ENCODE results near the gene ARHGAP24. TPM values are rescaled to one million over a fixed set of nuclear protein-coding genes. Genes with fewer than 3 reads are reported as not detected.

The ARHGAP24 gene
- polyA plus RNA-seq, 2 of the 4 experiments (the other 2 are of a cell fraction), result 1.7 to 12.1 TPM

DNA sequence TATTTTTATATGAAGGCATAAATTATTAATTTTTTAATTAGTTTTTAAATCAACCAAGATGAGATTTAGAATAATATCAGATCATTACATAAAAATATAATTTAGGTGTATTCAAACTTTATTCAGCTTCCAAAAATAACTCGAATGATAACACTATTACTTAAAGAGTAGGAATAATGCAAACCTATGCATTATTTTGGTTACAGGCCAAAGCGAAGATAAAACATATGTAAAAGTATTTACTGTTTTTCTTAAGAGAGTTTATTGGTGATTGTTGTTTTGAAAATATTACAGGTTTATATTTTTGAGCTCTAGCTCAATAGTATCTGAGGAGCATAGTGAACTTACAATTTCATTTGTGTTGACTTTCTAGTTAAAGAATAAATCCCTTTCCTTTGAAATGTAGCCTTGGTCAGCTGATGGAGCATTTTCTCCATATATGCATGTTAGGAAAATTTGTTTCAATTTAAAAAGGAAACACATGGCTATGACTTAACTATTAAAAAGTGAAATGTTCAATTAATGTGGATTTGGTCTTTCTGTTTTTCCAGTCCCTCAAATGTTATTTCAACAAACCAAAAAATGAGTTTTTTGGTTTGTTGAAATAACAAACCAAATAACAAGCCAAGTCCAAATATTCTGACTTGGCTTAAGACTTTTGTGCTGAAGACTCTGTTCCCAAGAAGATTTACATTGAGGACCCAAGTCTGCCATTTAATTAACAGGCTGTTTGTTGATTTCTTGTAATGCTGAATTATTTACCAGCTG, 346.9 kb downstream of the ARHGAP24 start:
- WGBS (ENCODE audit: missing lambda C conversion rate), result 96% methylated on average over 2 of the region's 2 CpGs
- H3K4me3 ChIP-seq, result no peak overlapping the region
- H3K4me2 ChIP-seq, result no peak overlapping the region
- TF ChIP-seq, protein P1, sequence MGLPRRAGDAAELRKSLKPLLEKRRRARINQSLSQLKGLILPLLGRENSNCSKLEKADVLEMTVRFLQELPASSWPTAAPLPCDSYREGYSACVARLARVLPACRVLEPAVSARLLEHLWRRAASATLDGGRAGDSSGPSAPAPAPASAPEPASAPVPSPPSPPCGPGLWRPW (IDR thresholded peaks at IDR 0.05), result no peak
- TF ChIP-seq CEBPB (IDR thresholded peaks at IDR 0.05), result no peak
- ChIA-PET CTCF (no interaction called here), POLR2A (no interaction called here)
- no peak overlapping the region for H3K27ac ChIP-seq
- peaks cover 32% of the 10 kb centered on the region for H3K4me1 ChIP-seq
- H3K9me3 ChIP-seq, result no peaks in the 10 kb centered on the region; the same call in 2 of the 3 replicates
- DNase-seq (ENCODE audit: low read depth in 1 of 2, low spot score in 1 of 2) (no peak), ATAC-seq (no peak), FAIRE-seq (no peak)

DNA sequence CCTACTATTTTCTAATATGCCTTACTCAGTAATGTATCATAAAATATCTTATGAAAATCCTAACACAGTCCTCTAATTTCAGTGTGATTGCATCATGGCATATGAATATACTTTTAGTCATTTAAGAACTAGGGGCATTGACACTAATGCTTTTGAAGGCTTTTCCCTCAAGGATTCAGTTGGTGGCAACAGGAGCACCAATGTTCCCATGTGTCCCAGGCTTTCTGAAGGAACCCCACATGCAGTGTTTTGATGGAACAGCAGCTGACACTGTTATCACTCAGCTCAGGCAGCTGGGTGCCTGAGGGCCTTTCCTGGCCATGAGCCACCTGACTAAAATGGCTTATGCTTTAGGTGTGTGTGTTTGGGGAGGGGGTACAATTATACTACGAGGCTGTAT, 348.3 kb downstream of the ARHGAP24 start:
- Histone ChIP-seq H3K27ac (peak overlapping the region; percentile 53 to 72; a peak in 5 of 6 replicates), H3K9me3 (no peaks in the 10 kb centered on the region; the same call in 2 of the 3 replicates), H3K4me1 (peaks cover 38% of the 10 kb centered on the region), H3K4me3 (no peak overlapping the region), H3K4me2 (peak overlapping the region; percentile 49; the same call in 2 of the 3 replicates)
- DNase-seq (ENCODE audit: low read depth in 1 of 2, low spot score in 1 of 2) (no peak), ATAC-seq (no peak), FAIRE-seq (no peak)
- ChIA-PET CTCF (interaction anchor here (1.5 to 2.3 kb wide), 2 partner anchors 26 to 146 kb away, joined by 6 to 7 read pairs; no protein-coding TSS in a partner anchor), POLR2A (no interaction called here)
- TF ChIP-seq NR3C1 (IDR thresholded peaks at IDR 0.05) (no peak), JUN (IDR thresholded peaks at IDR 0.05) (no peak), EHF (CRISPR knock-in tag; IDR thresholded peaks at IDR 0.05) (no peak), HDAC2 (IDR thresholded peaks at IDR 0.05) (no peak), BHLHE40 (IDR thresholded peaks at IDR 0.05; ENCODE audit: low read depth, low read length) (no peak), POLR2AphosphoS2 (conservative IDR thresholded peaks at IDR 0.05; ENCODE audit: low read length) (no peak), FOSL2 (IDR thresholded peaks at IDR 0.05) (no peak), FOSL2 (CRISPR knock-in tag; IDR thresholded peaks at IDR 0.05) (no peak)
- TF ChIP-seq, protein P2, sequence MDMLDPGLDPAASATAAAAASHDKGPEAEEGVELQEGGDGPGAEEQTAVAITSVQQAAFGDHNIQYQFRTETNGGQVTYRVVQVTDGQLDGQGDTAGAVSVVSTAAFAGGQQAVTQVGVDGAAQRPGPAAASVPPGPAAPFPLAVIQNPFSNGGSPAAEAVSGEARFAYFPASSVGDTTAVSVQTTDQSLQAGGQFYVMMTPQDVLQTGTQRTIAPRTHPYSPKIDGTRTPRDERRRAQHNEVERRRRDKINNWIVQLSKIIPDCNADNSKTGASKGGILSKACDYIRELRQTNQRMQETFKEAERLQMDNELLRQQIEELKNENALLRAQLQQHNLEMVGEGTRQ (IDR thresholded peaks at IDR 0.05), result no peak
- TF ChIP-seq, protein P3, sequence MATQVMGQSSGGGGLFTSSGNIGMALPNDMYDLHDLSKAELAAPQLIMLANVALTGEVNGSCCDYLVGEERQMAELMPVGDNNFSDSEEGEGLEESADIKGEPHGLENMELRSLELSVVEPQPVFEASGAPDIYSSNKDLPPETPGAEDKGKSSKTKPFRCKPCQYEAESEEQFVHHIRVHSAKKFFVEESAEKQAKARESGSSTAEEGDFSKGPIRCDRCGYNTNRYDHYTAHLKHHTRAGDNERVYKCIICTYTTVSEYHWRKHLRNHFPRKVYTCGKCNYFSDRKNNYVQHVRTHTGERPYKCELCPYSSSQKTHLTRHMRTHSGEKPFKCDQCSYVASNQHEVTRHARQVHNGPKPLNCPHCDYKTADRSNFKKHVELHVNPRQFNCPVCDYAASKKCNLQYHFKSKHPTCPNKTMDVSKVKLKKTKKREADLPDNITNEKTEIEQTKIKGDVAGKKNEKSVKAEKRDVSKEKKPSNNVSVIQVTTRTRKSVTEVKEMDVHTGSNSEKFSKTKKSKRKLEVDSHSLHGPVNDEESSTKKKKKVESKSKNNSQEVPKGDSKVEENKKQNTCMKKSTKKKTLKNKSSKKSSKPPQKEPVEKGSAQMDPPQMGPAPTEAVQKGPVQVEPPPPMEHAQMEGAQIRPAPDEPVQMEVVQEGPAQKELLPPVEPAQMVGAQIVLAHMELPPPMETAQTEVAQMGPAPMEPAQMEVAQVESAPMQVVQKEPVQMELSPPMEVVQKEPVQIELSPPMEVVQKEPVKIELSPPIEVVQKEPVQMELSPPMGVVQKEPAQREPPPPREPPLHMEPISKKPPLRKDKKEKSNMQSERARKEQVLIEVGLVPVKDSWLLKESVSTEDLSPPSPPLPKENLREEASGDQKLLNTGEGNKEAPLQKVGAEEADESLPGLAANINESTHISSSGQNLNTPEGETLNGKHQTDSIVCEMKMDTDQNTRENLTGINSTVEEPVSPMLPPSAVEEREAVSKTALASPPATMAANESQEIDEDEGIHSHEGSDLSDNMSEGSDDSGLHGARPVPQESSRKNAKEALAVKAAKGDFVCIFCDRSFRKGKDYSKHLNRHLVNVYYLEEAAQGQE (IDR thresholded peaks at IDR 0.05), result no peak
- WGBS (ENCODE audit: missing lambda C conversion rate), result 24% methylated on average over 1 of the region's 1 CpG

DNA sequence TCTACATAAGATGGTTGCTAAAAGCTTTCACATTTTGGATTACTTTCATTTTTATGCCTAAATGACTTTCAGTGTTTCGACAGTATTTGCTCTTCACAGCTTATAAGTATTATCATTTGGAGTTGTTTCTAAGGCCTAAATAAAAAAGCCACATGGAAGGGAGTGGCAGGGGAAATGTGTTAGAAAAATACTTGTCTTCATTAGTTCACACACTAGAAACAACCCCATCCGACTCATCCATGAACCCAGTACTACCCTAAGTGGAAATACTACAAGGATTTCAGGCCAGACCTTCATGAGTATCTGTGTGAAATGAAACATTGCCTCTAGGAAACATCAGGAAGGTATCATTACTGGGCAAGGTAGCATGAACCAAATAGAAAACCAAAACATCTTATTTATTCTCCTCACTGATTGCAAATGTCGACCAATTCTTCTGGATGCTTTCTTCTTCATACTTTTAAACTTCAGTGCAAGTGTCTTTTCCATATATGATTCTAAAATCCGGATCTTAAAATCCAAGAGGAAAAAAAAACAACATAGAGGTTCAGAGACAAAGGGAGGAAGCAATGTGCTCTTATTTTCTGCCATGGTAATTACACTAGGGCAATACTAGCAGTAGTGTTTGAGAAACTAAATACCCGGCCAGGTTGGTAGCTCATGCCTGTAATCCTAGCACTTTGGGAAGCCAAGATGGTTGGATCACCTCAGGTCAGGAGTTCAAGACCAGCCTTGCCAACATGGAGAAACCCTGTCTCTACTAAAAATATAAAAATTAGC, 349.4 kb downstream of the ARHGAP24 start:
- 82% methylated on average over 5 of the region's 5 CpGs for WGBS (ENCODE audit: missing lambda C conversion rate)
- FAIRE-seq (no peak), ATAC-seq (no peak), DNase-seq (ENCODE audit: low read depth in 1 of 2, low spot score in 1 of 2) (no peak)
- Histone ChIP-seq H3K9me3 (no peaks in the 10 kb centered on the region; the same call in 2 of the 3 replicates), H3K4me1 (peaks cover 49% of the 10 kb centered on the region), H3K4me2 (peak overlapping the region; percentile 49; the same call in 2 of the 3 replicates), H3K4me3 (no peak overlapping the region), H3K27ac (peak overlapping the region; percentile 53 to 55; a peak in 3 of 6 replicates)
- POLR2A ChIA-PET, result no interaction called here
- CTCF ChIA-PET, result interaction anchor here (1.5 to 2.3 kb wide), 2 partner anchors 28 to 145 kb away, joined by 6 to 7 read pairs; no protein-coding TSS in a partner anchor
- TF ChIP-seq POLR2A (IDR thresholded peaks at IDR 0.05; ENCODE audit: low read length), result no peak
- no peak for TF ChIP-seq NR3C1 (IDR thresholded peaks at IDR 0.05)
- TF ChIP-seq, protein P3 (IDR thresholded peaks at IDR 0.05), result no peak
- TF ChIP-seq EHMT2 (IDR thresholded peaks at IDR 0.05; ENCODE audit: low read depth), result no peak
- no peak for TF ChIP-seq BHLHE40 (IDR thresholded peaks at IDR 0.05; ENCODE audit: low read depth, low read length)
- no peak for TF ChIP-seq TFCP2L1 (CRISPR knock-in tag; IDR thresholded peaks at IDR 0.05)
- TF ChIP-seq, protein P4, sequence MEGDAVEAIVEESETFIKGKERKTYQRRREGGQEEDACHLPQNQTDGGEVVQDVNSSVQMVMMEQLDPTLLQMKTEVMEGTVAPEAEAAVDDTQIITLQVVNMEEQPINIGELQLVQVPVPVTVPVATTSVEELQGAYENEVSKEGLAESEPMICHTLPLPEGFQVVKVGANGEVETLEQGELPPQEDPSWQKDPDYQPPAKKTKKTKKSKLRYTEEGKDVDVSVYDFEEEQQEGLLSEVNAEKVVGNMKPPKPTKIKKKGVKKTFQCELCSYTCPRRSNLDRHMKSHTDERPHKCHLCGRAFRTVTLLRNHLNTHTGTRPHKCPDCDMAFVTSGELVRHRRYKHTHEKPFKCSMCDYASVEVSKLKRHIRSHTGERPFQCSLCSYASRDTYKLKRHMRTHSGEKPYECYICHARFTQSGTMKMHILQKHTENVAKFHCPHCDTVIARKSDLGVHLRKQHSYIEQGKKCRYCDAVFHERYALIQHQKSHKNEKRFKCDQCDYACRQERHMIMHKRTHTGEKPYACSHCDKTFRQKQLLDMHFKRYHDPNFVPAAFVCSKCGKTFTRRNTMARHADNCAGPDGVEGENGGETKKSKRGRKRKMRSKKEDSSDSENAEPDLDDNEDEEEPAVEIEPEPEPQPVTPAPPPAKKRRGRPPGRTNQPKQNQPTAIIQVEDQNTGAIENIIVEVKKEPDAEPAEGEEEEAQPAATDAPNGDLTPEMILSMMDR (IDR thresholded peaks at IDR 0.05), result no peak
- TF ChIP-seq EHF (CRISPR knock-in tag; IDR thresholded peaks at IDR 0.05), result no peak
- TF ChIP-seq JUNB (IDR thresholded peaks at IDR 0.05), result no peak
- TF ChIP-seq NFE2L2 (conservative IDR thresholded peaks at IDR 0.05; ENCODE audit: low read length), result no peak
- TF ChIP-seq, protein P5, sequence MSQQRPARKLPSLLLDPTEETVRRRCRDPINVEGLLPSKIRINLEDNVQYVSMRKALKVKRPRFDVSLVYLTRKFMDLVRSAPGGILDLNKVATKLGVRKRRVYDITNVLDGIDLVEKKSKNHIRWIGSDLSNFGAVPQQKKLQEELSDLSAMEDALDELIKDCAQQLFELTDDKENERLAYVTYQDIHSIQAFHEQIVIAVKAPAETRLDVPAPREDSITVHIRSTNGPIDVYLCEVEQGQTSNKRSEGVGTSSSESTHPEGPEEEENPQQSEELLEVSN (IDR thresholded peaks at IDR 0.05; ENCODE audit: borderline replicate concordance, low read depth), result no peak
- TF ChIP-seq JUN (IDR thresholded peaks at IDR 0.05), result no peak

Measured in A549 (cell line).